A549 (cell line): ENCODE data around the gene IGF1R.

Experiments
- CBX8 ChIP-seq: fragments of 200-600 bp; sonication (generic); IDR thresholded peaks from 2 replicates; pipeline ENCODE4 v1.6.1; 2016
- CTCF ChIP-seq: fragments of >200 bp; sonication (Bioruptor Twin); formaldehyde crosslinking; IDR thresholded peaks from 3 replicates; pipeline ENCODE4 v1.5.1; 2016
- EP300 ChIP-seq, 2 experiments: fragments of >200 bp; sonication (Bioruptor Twin); formaldehyde crosslinking; IDR thresholded peaks; 2 replicates in 1 of 2; 3 replicates in 1 of 2; pipeline ENCODE4 v1.6.1; 2016 to 2017
- JUN ChIP-seq, 2 experiments: fragments of >200 bp; sonication (Bioruptor Twin); formaldehyde crosslinking; IDR thresholded peaks; 2 replicates in 1 of 2; 3 replicates in 1 of 2; pipeline ENCODE4 v1.6.1; 2016 to 2017
- MAX ChIP-seq: IDR thresholded peaks from 2 replicates; pipeline ENCODE4 v1.6.1; 2012
- POLR2A ChIP-seq: IDR thresholded peaks from 2 replicates; pipeline ENCODE4 v1.6.1; 2012; ENCODE audit warnings: mild to moderate bottlenecking, low read length
- RNF2 ChIP-seq: fragments of 200-600 bp; sonication (generic); IDR thresholded peaks from 2 replicates; pipeline ENCODE4 v1.6.1; 2016; ENCODE audit warnings: low read depth, mild to moderate bottlenecking, antibody characterized with exemption, moderate library complexity, borderline replicate concordance
- SMC3 ChIP-seq: fragments of >200 bp; sonication (Bioruptor Twin); formaldehyde crosslinking; IDR thresholded peaks from 3 replicates; pipeline ENCODE4 v1.6.1; 2018; ENCODE audit warnings: inconsistent platforms
- ZFP36 ChIP-seq: fragments of 450-650 bp; IDR thresholded peaks from 2 replicates; pipeline ENCODE4 v1.6.1; 2014; ENCODE audit warnings: borderline replicate concordance; ENCODE audit not compliant: partially characterized antibody

- TF ChIP-seq CTCF: no peak
- no peak for TF ChIP-seq POLR2A
- no peak for TF ChIP-seq ZFP36
- TF ChIP-seq EP300 (IDR thresholded peaks at IDR 0.05): no peak
- TF ChIP-seq SMC3: no peak
- no peak for TF ChIP-seq RNF2
- no peak for TF ChIP-seq MAX
- TF ChIP-seq CBX8: no peak
- no peak for TF ChIP-seq JUN (IDR thresholded peaks at IDR 0.05)
These were observed 311.3 kb downstream of the IGF1R start for GRCh38 chr15:98959640-98960007.
